HepG2 (cell line): ENCODE measurements around the gene GATM. TPM values are rescaled to one million over a fixed set of nuclear protein-coding genes. Genes with fewer than 3 reads are reported as not detected.
A peak's percentile ranks its signal among the peaks of the same experiment; 100 is the strongest.

ENCODE experiments used
- CENPBD1 ChIP-seq: sonication (generic); formaldehyde crosslinking; IDR thresholded peaks from 2 replicates; pipeline ENCODE4 v1.8.0; 2022; ENCODE audit warnings: missing genetic modification reagents, low read depth, mild to moderate bottlenecking, borderline replicate concordance
- EP300 ChIP-seq, 3 experiments: sonication (generic) in 1 of 3; formaldehyde crosslinking in 1 of 3; IDR thresholded peaks; 2 replicates each; pipeline versions ENCODE4 v1.5.1 to v1.6.1; 2011 to 2020; ENCODE audit warnings: low read depth in 2 of 3, low read length in 2 of 3, borderline replicate concordance in 1 of 3, improper control_type of control experiment in 1 of 3, mild to moderate bottlenecking in 1 of 3, missing genetic modification reagents in 1 of 3, moderate library complexity in 1 of 3
- GFI1 ChIP-seq: sonication (generic); formaldehyde crosslinking; IDR thresholded peaks from 2 replicates; pipeline ENCODE4 v1.5.0; 2020; ENCODE audit warnings: missing genetic modification reagents, mild to moderate bottlenecking, borderline replicate concordance
- HNF4G ChIP-seq, 2 experiments: sonication (generic) in 1 of 2; formaldehyde crosslinking in 1 of 2; IDR thresholded peaks; 2 replicates each; pipeline versions ENCODE4 v1.4.0 to v1.6.1; 2011 to 2020; ENCODE audit warnings: borderline replicate concordance in 2 of 2, low read depth in 2 of 2, mild to moderate bottlenecking in 2 of 2, low read length in 1 of 2, missing genetic modification reagents in 1 of 2, moderate library complexity in 1 of 2
- KLF13 ChIP-seq: sonication (generic); formaldehyde crosslinking; IDR thresholded peaks from 2 replicates; pipeline ENCODE4 v1.4.0; 2020; ENCODE audit warnings: mild to moderate bottlenecking, missing genetic modification reagents
- KMT2B ChIP-seq: IDR thresholded peaks from 2 replicates; pipeline ENCODE4 v1.6.1; 2016; ENCODE audit warnings: missing genetic modification reagents, missing compliant biosample characterization
- MEIS2 ChIP-seq: sonication (generic); formaldehyde crosslinking; IDR thresholded peaks from 2 replicates; pipeline ENCODE4 v1.9.0; 2021; ENCODE audit warnings: mild to moderate bottlenecking, missing genetic modification reagents
- NBN ChIP-seq: fragments of 450-650 bp; conservative IDR thresholded peaks from 2 replicates; pipeline ENCODE4 v1.6.1; 2017
- PRPF4 ChIP-seq: fragments of 200-400 bp; formaldehyde crosslinking; IDR thresholded peaks from 2 replicates; pipeline ENCODE4 v1.6.1; 2016; ENCODE audit warnings: low read length, low read depth; ENCODE audit not compliant: poor library complexity, severe bottlenecking
- RBFOX2 ChIP-seq: fragments of 200-400 bp; formaldehyde crosslinking; IDR thresholded peaks from 2 replicates; pipeline ENCODE4 v1.6.1; 2017; ENCODE audit warnings: low read depth, mild to moderate bottlenecking, low read length
- SAP130 ChIP-seq: IDR thresholded peaks from 2 replicates; pipeline ENCODE4 v1.6.1; 2016; ENCODE audit warnings: low read depth
- TBX2 ChIP-seq: sonication (generic); formaldehyde crosslinking; IDR thresholded peaks from 2 replicates; pipeline ENCODE4 v1.5.0; 2020; ENCODE audit warnings: missing genetic modification reagents, mild to moderate bottlenecking, borderline replicate concordance
- TCF12 ChIP-seq, 2 experiments: fragments of 450-650 bp in 1 of 2; sonication (generic) in 1 of 2; formaldehyde crosslinking in 1 of 2; IDR thresholded peaks; 2 replicates each; pipeline versions ENCODE4 v1.6.1 to v1.8.0; 2017 to 2022; ENCODE audit warnings: antibody characterized with exemption in 1 of 2, mild to moderate bottlenecking in 1 of 2, missing genetic modification reagents in 1 of 2, moderate library complexity in 1 of 2
- WIZ ChIP-seq: sonication (generic); formaldehyde crosslinking; IDR thresholded peaks from 2 replicates; pipeline ENCODE4 v1.5.1; 2020; ENCODE audit warnings: mild to moderate bottlenecking, missing genetic modification reagents
- ZBTB42 ChIP-seq: sonication (generic); formaldehyde crosslinking; IDR thresholded peaks from 2 replicates; pipeline ENCODE4 v1.5.0; 2020; ENCODE audit warnings: mild to moderate bottlenecking, missing genetic modification reagents
- ZIK1 ChIP-seq: sonication (generic); formaldehyde crosslinking; IDR thresholded peaks from 2 replicates; pipeline ENCODE4 v1.5.0; 2020; ENCODE audit warnings: mild to moderate bottlenecking, low read depth, missing genetic modification reagents, borderline replicate concordance
- ZMYM2 ChIP-seq: sonication (generic); formaldehyde crosslinking; IDR thresholded peaks from 2 replicates; pipeline ENCODE4 v1.8.0; 2022; ENCODE audit warnings: mild to moderate bottlenecking, missing genetic modification reagents
- ZNF138 ChIP-seq: sonication (generic); formaldehyde crosslinking; IDR thresholded peaks from 2 replicates; pipeline ENCODE4 v1.5.0; 2020; ENCODE audit warnings: mild to moderate bottlenecking, low read depth, missing genetic modification reagents
- ZNF558 ChIP-seq: sonication (generic); formaldehyde crosslinking; IDR thresholded peaks from 2 replicates; pipeline ENCODE4 v1.9.0; 2022; ENCODE audit warnings: mild to moderate bottlenecking, missing genetic modification reagents, borderline replicate concordance
- ZNF879 ChIP-seq: sonication (generic); formaldehyde crosslinking; IDR thresholded peaks from 2 replicates; pipeline ENCODE4 v1.8.1; 2023; ENCODE audit warnings: missing genetic modification reagents
- ZXDC ChIP-seq: sonication (generic); formaldehyde crosslinking; IDR thresholded peaks from 2 replicates; pipeline ENCODE4 v1.5.0; 2020; ENCODE audit warnings: mild to moderate bottlenecking, missing genetic modification reagents
- polyA plus RNA-seq, 8 experiments: library from polyadenylated mRNA; depleted of rRNA in 3 of 8; stranded (reverse) in 7 of 8; unstranded in 1 of 8; fragments of >200 nt; fragmentation: Illumina TruSeq in 4 of 8; extraction: Trizol in 4 of 8; gene quantifications; 2 replicates each; pipeline versions ENCODE4 v1.2.1 to v1.2.3, GENCODE V29; 2011 to 2016; ENCODE audit warnings: low read depth in 4 of 8, missing spikeins in 1 of 8, mixed read lengths in 1 of 8; ENCODE audit not compliant: insufficient read depth in 1 of 8
- total RNA-seq, 5 experiments: library from RNA; depleted of rRNA; stranded (reverse); fragments of >200 nt; fragmentation: Illumina TruSeq; extraction: Trizol; gene quantifications; 2 replicates each; pipeline ENCODE4 v1.2.3, GENCODE V29; 2016; ENCODE audit warnings: low read depth in 1 of 5
- TF ChIP-seq, protein P1 (sequence below): IDR thresholded peaks from 2 replicates; pipeline ENCODE4 v1.6.1; 2016; ENCODE audit warnings: low read depth

GATM gene
- total and polyA plus RNA-seq, 2 of the 13 experiments (the other 11 are each of a cell fraction or from before 2014, with no cell fraction given): 2.1 to 16.8 TPM

GRCh38 chr15:45387380-45388007 lies 9.2 kb upstream of the GATM start (continued):
- TF ChIP-seq ZNF879 (CRISPR knock-in tag) (no peak), WIZ (CRISPR knock-in tag) (no peak), TBX2 (CRISPR knock-in tag) (peak; percentile 84), TCF12 (IDR thresholded peaks at IDR 0.05) (no peak), TCF12 (CRISPR knock-in tag; IDR thresholded peaks at IDR 0.05) (no peak), ZBTB42 (CRISPR knock-in tag) (no peak), ZNF138 (CRISPR knock-in tag) (no peak), ZIK1 (CRISPR knock-in tag) (no peak), HNF4G (IDR thresholded peaks at IDR 0.05; ENCODE audit: borderline replicate concordance, low read depth, low read length) (peak; percentile 86), HNF4G (CRISPR knock-in tag; IDR thresholded peaks at IDR 0.05; ENCODE audit: borderline replicate concordance, low read depth) (no peak), CENPBD1 (CRISPR knock-in tag) (no peak), NBN (no peak), EP300 (IDR thresholded peaks at IDR 0.05; ENCODE audit: low read depth in 2 of 2, low read length in 2 of 2) (peak in 1 of 2 experiments; percentile 94; a peak in 2 of 4 replicates), EP300 (CRISPR knock-in tag; IDR thresholded peaks at IDR 0.05; ENCODE audit: borderline replicate concordance) (peak; percentile 46; the same call in 1 of the 2 replicates), ZNF558 (CRISPR knock-in tag) (no peak), PRPF4 (no peak), KMT2B (CRISPR knock-in tag) (peak; percentile 35; the same call in 1 of the 2 replicates), ZXDC (CRISPR knock-in tag) (no peak), GFI1 (peak; percentile 78; the same call in 1 of the 2 replicates), MEIS2 (0 out of 2 replicates have a peak, but pooled peaks have one; percentile 31), RBFOX2 (no peak), SAP130 (CRISPR knock-in tag) (peak; percentile 66), ZMYM2 (no peak), KLF13 (CRISPR knock-in tag) (no peak)
- TF ChIP-seq, protein P1, sequence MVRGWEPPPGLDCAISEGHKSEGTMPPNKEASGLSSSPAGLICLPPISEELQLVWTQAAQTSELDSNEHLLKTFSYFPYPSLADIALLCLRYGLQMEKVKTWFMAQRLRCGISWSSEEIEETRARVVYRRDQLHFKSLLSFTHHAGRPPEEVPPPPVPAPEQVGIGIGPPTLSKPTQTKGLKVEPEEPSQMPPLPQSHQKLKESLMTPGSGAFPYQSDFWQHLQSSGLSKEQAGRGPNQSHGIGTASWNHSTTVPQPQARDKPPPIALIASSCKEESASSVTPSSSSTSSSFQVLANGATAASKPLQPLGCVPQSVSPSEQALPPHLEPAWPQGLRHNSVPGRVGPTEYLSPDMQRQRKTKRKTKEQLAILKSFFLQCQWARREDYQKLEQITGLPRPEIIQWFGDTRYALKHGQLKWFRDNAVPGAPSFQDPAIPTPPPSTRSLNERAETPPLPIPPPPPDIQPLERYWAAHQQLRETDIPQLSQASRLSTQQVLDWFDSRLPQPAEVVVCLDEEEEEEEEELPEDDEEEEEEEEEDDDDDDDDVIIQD (CRISPR knock-in tag): peak; percentile 70; the same call in 1 of the 2 replicates
